GM23338 (cell line): ENCODE results near the gene SCTR. TPM values are rescaled to one million over a fixed set of nuclear protein-coding genes. Genes with fewer than 3 reads are reported as not detected.

Experiments
- ATAC-seq: fragments of 200-7000 bp; cut with Tn5 transposase; 3 replicates; pipeline ENCODE4 v1.9.1; 2020
- DNase-seq: peaks from one replicate; pipeline ENCODE4 v3.0.0-alpha.2; 2015; ENCODE audit warnings: low spot score
- H2AFZ ChIP-seq: fragments of 200-600 bp; sonication (generic); 2 replicates; pipeline ENCODE4 v1.8.0; 2016; ENCODE audit warnings: antibody characterized with exemption, mild to moderate bottlenecking, moderate library complexity
- H3F3A ChIP-seq: fragments of 200-600 bp; sonication (generic); replicated peaks from 2 replicates; pipeline ENCODE4 v1.8.0; 2017; ENCODE audit warnings: antibody characterized with exemption, mixed run types, low read depth
- H3K27ac ChIP-seq: fragments of 200-600 bp; sonication (generic); 2 replicates; pipeline ENCODE4 v1.6.1; 2016; ENCODE audit warnings: low read depth
- H3K27me3 ChIP-seq: fragments of 200-600 bp; sonication (generic); 2 replicates; pipeline ENCODE4 v1.8.0; 2016; ENCODE audit warnings: mild to moderate bottlenecking, mixed run types, moderate library complexity; ENCODE audit not compliant: insufficient read depth
- H3K36me3 ChIP-seq: fragments of 200-600 bp; sonication (generic); 2 replicates; pipeline ENCODE4 v1.8.0; 2016; ENCODE audit warnings: mild to moderate bottlenecking; ENCODE audit not compliant: insufficient read depth
- H3K4me1 ChIP-seq: fragments of 200-600 bp; sonication (generic); 2 replicates; pipeline ENCODE4 v1.8.0; 2016; ENCODE audit warnings: mild to moderate bottlenecking, moderate library complexity; ENCODE audit not compliant: insufficient read depth
- H3K4me2 ChIP-seq: fragments of 200-600 bp; sonication (generic); 2 replicates; pipeline ENCODE4 v1.7.1; 2017; ENCODE audit warnings: mixed run types
- H3K4me3 ChIP-seq: fragments of 200-600 bp; sonication (generic); 2 replicates; pipeline ENCODE4 v1.6.1; 2016; ENCODE audit warnings: mixed run types
- H3K79me2 ChIP-seq: fragments of 200-600 bp; sonication (generic); replicated peaks from 2 replicates; pipeline ENCODE4 v1.8.0; 2017; ENCODE audit warnings: mild to moderate bottlenecking; ENCODE audit not compliant: insufficient read depth
- H3K9me2 ChIP-seq: fragments of 200-600 bp; sonication (generic); 2 replicates; pipeline ENCODE4 v1.8.0; 2017; ENCODE audit not compliant: insufficient read depth
- H4K20me1 ChIP-seq: fragments of 200-600 bp; sonication (generic); replicated peaks from 2 replicates; pipeline ENCODE4 v1.8.0; 2017; ENCODE audit warnings: mild to moderate bottlenecking; ENCODE audit not compliant: insufficient read depth
- H3K27ac Mint-ChIP-seq: 2 replicates; pipeline ENCODE4 v1.8.0; 2020; ENCODE audit warnings: inconsistent platforms, mild to moderate bottlenecking, moderate library complexity, mixed read lengths
- H3K27me3 Mint-ChIP-seq: 3 replicates; pipeline ENCODE4 v1.8.0; 2022; ENCODE audit warnings: low read depth, mild to moderate bottlenecking, moderate library complexity, mixed read lengths, inconsistent platforms; ENCODE audit not compliant: insufficient read depth, poor library complexity
- H3K36me3 Mint-ChIP-seq: 3 replicates; pipeline ENCODE4 v1.8.0; 2021; ENCODE audit warnings: low read depth, mild to moderate bottlenecking, inconsistent platforms, moderate library complexity, mixed read lengths
- H3K4me1 Mint-ChIP-seq: 3 replicates; pipeline ENCODE4 v1.8.0; 2020; ENCODE audit warnings: mild to moderate bottlenecking, inconsistent platforms, mixed read lengths
- H3K4me3 Mint-ChIP-seq: 3 replicates; pipeline ENCODE4 v1.8.0; 2021; ENCODE audit warnings: moderate library complexity, mild to moderate bottlenecking, inconsistent platforms, mixed read lengths
- H3K9me3 Mint-ChIP-seq: 3 replicates; pipeline ENCODE4 v1.8.0; 2020; ENCODE audit warnings: moderate library complexity, mild to moderate bottlenecking, inconsistent platforms, mixed read lengths
- CREB1 ChIP-seq: fragments of 250-450 bp; sonication (Bioruptor Pico); IDR thresholded peaks from 2 replicates; pipeline ENCODE4 v1.5.0; 2020; ENCODE audit warnings: low read depth, mild to moderate bottlenecking, moderate library complexity
- ETS1 ChIP-seq: IDR thresholded peaks from 2 replicates; pipeline ENCODE4 v1.6.1; 2016; ENCODE audit warnings: antibody characterized with exemption
- EZH2 ChIP-seq: fragments of 200-600 bp; sonication (generic); IDR thresholded peaks from one replicate; pipeline ENCODE4 v1.8.0; 2017; ENCODE audit warnings: antibody characterized with exemption, mild to moderate bottlenecking, low read depth; ENCODE audit not compliant: unreplicated experiment
- EZH2phosphoT487 ChIP-seq: fragments of 200-600 bp; sonication (generic); IDR thresholded peaks from one replicate; pipeline ENCODE4 v1.8.1; 2018; ENCODE audit warnings: antibody characterized with exemption; ENCODE audit not compliant: unreplicated experiment
- JUNB ChIP-seq: IDR thresholded peaks from one replicate; pipeline ENCODE4 v1.6.1; 2016; ENCODE audit warnings: antibody characterized with exemption; ENCODE audit not compliant: unreplicated experiment
- NANOG ChIP-seq: IDR thresholded peaks from 2 replicates; pipeline ENCODE4 v1.6.1; 2016; ENCODE audit warnings: antibody characterized with exemption, borderline replicate concordance
- POLR2AphosphoS5 ChIP-seq: IDR thresholded peaks from 2 replicates; pipeline ENCODE4 v1.6.1; 2016; ENCODE audit warnings: antibody characterized with exemption, low read depth
- STAT1 ChIP-seq: IDR thresholded peaks from one replicate; pipeline ENCODE4 v1.6.1; 2016; ENCODE audit warnings: antibody characterized with exemption; ENCODE audit not compliant: unreplicated experiment
- ZNF114 ChIP-seq: fragments of 250-450 bp; sonication (Bioruptor Pico); IDR thresholded peaks from 2 replicates; pipeline ENCODE4 v1.5.0; 2020; ENCODE audit warnings: mild to moderate bottlenecking, moderate library complexity
- ZNF331 ChIP-seq: fragments of 250-450 bp; sonication (Bioruptor Pico); IDR thresholded peaks from 2 replicates; pipeline ENCODE4 v1.5.0; 2020; ENCODE audit warnings: low read depth, mild to moderate bottlenecking, moderate library complexity
- polyA plus RNA-seq: library from polyadenylated mRNA; unstranded; fragments of >200 nt; fragmentation: Nextera tagmentation; extraction: Ambion mirVana; gene quantifications from 2 replicates; pipeline ENCODE4 v1.2.1, GENCODE V29; 2016
- total RNA-seq: library from RNA; depleted of rRNA; stranded (reverse); fragments of >200 nt; shearing (Covaris generic); gene quantifications from 2 replicates; pipeline ENCODE4 v1.2.3, GENCODE V29; 2014
- TF ChIP-seq, protein P1 (sequence below): fragments of 250-450 bp; sonication (Bioruptor Pico); IDR thresholded peaks from 2 replicates; pipeline ENCODE4 v1.5.0; 2020; ENCODE audit warnings: mild to moderate bottlenecking, moderate library complexity

Gene SCTR
- total and polyA plus RNA-seq, 2 experiments from 2014 or later, result not detected

- TF ChIP-seq, protein P1, sequence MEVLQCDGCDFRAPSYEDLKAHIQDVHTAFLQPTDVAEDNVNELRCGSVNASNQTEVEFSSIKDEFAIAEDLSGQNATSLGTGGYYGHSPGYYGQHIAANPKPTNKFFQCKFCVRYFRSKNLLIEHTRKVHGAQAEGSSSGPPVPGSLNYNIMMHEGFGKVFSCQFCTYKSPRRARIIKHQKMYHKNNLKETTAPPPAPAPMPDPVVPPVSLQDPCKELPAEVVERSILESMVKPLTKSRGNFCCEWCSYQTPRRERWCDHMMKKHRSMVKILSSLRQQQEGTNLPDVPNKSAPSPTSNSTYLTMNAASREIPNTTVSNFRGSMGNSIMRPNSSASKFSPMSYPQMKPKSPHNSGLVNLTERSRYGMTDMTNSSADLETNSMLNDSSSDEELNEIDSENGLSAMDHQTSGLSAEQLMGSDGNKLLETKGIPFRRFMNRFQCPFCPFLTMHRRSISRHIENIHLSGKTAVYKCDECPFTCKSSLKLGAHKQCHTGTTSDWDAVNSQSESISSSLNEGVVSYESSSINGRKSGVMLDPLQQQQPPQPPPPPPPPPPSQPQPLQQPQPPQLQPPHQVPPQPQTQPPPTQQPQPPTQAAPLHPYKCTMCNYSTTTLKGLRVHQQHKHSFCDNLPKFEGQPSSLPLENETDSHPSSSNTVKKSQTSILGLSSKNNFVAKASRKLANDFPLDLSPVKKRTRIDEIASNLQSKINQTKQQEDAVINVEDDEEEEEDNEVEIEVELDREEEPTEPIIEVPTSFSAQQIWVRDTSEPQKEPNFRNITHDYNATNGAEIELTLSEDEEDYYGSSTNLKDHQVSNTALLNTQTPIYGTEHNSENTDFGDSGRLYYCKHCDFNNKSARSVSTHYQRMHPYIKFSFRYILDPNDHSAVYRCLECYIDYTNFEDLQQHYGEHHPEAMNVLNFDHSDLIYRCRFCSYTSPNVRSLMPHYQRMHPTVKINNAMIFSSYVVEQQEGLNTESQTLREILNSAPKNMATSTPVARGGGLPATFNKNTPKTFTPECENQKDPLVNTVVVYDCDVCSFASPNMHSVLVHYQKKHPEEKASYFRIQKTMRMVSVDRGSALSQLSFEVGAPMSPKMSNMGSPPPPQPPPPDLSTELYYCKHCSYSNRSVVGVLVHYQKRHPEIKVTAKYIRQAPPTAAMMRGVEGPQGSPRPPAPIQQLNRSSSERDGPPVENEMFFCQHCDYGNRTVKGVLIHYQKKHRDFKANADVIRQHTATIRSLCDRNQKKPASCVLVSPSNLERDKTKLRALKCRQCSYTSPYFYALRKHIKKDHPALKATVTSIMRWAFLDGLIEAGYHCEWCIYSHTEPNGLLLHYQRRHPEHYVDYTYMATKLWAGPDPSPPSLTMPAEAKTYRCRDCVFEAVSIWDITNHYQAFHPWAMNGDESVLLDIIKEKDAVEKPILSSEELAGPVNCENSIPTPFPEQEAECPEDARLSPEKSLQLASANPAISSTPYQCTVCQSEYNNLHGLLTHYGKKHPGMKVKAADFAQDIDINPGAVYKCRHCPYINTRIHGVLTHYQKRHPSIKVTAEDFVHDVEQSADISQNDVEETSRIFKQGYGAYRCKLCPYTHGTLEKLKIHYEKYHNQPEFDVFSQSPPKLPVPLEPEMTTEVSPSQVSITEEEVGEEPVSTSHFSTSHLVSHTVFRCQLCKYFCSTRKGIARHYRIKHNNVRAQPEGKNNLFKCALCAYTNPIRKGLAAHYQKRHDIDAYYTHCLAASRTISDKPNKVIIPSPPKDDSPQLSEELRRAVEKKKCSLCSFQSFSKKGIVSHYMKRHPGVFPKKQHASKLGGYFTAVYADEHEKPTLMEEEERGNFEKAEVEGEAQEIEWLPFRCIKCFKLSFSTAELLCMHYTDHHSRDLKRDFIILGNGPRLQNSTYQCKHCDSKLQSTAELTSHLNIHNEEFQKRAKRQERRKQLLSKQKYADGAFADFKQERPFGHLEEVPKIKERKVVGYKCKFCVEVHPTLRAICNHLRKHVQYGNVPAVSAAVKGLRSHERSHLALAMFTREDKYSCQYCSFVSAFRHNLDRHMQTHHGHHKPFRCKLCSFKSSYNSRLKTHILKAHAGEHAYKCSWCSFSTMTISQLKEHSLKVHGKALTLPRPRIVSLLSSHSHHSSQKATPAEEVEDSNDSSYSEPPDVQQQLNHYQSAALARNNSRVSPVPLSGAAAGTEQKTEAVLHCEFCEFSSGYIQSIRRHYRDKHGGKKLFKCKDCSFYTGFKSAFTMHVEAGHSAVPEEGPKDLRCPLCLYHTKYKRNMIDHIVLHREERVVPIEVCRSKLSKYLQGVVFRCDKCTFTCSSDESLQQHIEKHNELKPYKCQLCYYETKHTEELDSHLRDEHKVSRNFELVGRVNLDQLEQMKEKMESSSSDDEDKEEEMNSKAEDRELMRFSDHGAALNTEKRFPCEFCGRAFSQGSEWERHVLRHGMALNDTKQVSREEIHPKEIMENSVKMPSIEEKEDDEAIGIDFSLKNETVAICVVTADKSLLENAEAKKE (CRISPR knock-in tag), result no peak
- TF ChIP-seq EZH2 (no peak), STAT1 (no peak), ZNF331 (CRISPR knock-in tag) (no peak), CREB1 (CRISPR knock-in tag) (no peak), JUNB (no peak), POLR2AphosphoS5 (no peak), NANOG (no peak), ZNF114 (CRISPR knock-in tag) (no peak)
Measured at GRCh38 chr2:119521433-119522050, 2.7 kb downstream of the SCTR start (continued).

- no peaks in the 10 kb centered on the region for H4K20me1 ChIP-seq
- Mint-ChIP-seq H3K27me3 (peaks cover 33% of the 10 kb centered on the region), H3K4me1 (peaks cover 9% of the 10 kb centered on the region; the same call in 2 of the 3 replicates), H3K36me3 (no peaks in the 10 kb centered on the region; the same call in 2 of the 3 replicates), H3K27ac (no peak overlapping the region), H3K9me3 (no peaks in the 10 kb centered on the region), H3K4me3 (no peak overlapping the region)
- H3K4me2 ChIP-seq, result no peak overlapping the region
- DNase-seq (no peak), ATAC-seq (no peak)
- no peak overlapping the region for H3K4me3 ChIP-seq
- no peak overlapping the region for H2AFZ ChIP-seq
- peaks cover 52% of the 10 kb centered on the region for H3K27me3 ChIP-seq
- H3K4me1 ChIP-seq, result peaks cover 8% of the 10 kb centered on the region; the same call in 1 of the 2 replicates
- H3F3A ChIP-seq, result peaks cover 6% of the 10 kb centered on the region; the same call in 1 of the 2 replicates
- no peaks in the 10 kb centered on the region for H3K79me2 ChIP-seq
- no peak overlapping the region for H3K27ac ChIP-seq
- no peak for TF ChIP-seq EZH2phosphoT487
- TF ChIP-seq ETS1, result no peak
- no peak for TF ChIP-seq EZH2
- no peak for TF ChIP-seq POLR2AphosphoS5
- TF ChIP-seq NANOG, result no peak
- no peak for TF ChIP-seq CREB1 (CRISPR knock-in tag)
- H3K9me2 ChIP-seq, result 0 out of 2 replicates have a peak, but pooled peaks cover 3% of the 10 kb centered on the region
- no peaks in the 10 kb centered on the region for H3K36me3 ChIP-seq
Measured at GRCh38 chr2:119520696-119521432, 3.4 kb downstream of the SCTR start.
